Liver (tissue), 9 donors: ENCODE measurements around the gene KMT2A. TPM values are rescaled to one million over a fixed set of nuclear protein-coding genes. Genes with fewer than 3 reads are reported as not detected.

Experiments used
- DNase-seq: peaks from one replicate; pipeline ENCODE4 v3.0.0-alpha.2; 2017; ENCODE audit warnings: low spot score
- H3K27ac ChIP-seq, 2 donors: one replicate each; pipeline ENCODE4 v1.7.0; 2013; ENCODE audit warnings: inconsistent platforms in 2 of 2, low read length in 2 of 2, control low read depth in 1 of 2, low read depth in 1 of 2, mild to moderate bottlenecking in 1 of 2
- H3K27me3 ChIP-seq, 4 donors: one replicate each; pipeline versions ENCODE4 v1.6.1 to v1.7.0; 2013; ENCODE audit warnings: low read length in 3 of 4, inconsistent platforms in 1 of 4, mild to moderate bottlenecking in 1 of 4, moderate library complexity in 1 of 4; ENCODE audit not compliant: control insufficient read depth in 4 of 4, insufficient read depth in 4 of 4
- H3K36me3 ChIP-seq, 4 donors: one replicate each; pipeline versions ENCODE4 v1.6.1 to v1.7.0; 2013; ENCODE audit warnings: low read length in 3 of 4, mild to moderate bottlenecking in 3 of 4, low read depth in 1 of 4, moderate library complexity in 1 of 4; ENCODE audit not compliant: control insufficient read depth in 4 of 4, insufficient read depth in 3 of 4
- H3K4me1 ChIP-seq, 4 donors: one replicate each; pipeline versions ENCODE4 v1.6.1 to v1.7.0; 2013; ENCODE audit warnings: low read length in 3 of 4, mild to moderate bottlenecking in 3 of 4, moderate library complexity in 1 of 4; ENCODE audit not compliant: control insufficient read depth in 4 of 4, insufficient read depth in 4 of 4
- H3K4me3 ChIP-seq, 3 donors: one replicate each; pipeline versions ENCODE4 v1.6.1 to v1.7.0; 2013; ENCODE audit warnings: low read length in 3 of 3, control low read depth in 1 of 3, low read depth in 1 of 3, mild to moderate bottlenecking in 1 of 3
- H3K9ac ChIP-seq, 2 donors: one replicate each; pipeline ENCODE4 v1.7.0; 2013; ENCODE audit warnings: low read length in 2 of 2, mild to moderate bottlenecking in 2 of 2, moderate library complexity in 2 of 2, control low read depth in 1 of 2, low read depth in 1 of 2
- H3K9me3 ChIP-seq, 4 donors: one replicate each; pipeline versions ENCODE4 v1.6.1 to v1.7.0; 2013; ENCODE audit warnings: low read length in 3 of 4; ENCODE audit not compliant: control insufficient read depth in 4 of 4
- ATF3 ChIP-seq: IDR thresholded peaks from 2 replicates; pipeline ENCODE4 v1.6.1; 2016; ENCODE audit warnings: antibody characterized with exemption
- CTCF ChIP-seq: fragments of 150-350 bp; IDR thresholded peaks from 2 replicates; pipeline ENCODE4 v1.5.1; 2017; ENCODE audit warnings: improper control_type of control experiment, low read depth, low read length; ENCODE audit not compliant: missing input control
- EGR1 ChIP-seq, 2 donors: IDR thresholded peaks; 2 replicates each; pipeline ENCODE4 v1.6.1; 2016 to 2018; ENCODE audit warnings: antibody characterized with exemption in 2 of 2, low read depth in 2 of 2
- FOXA1 ChIP-seq: IDR thresholded peaks from 2 replicates; pipeline ENCODE4 v1.6.1; 2016; ENCODE audit warnings: antibody characterized with exemption
- FOXA2 ChIP-seq: IDR thresholded peaks from 2 replicates; pipeline ENCODE4 v1.6.1; 2016; ENCODE audit warnings: antibody characterized with exemption
- GABPA ChIP-seq, 2 donors: IDR thresholded peaks in 1 of 2; conservative IDR thresholded peaks in 1 of 2; 2 replicates each; pipeline ENCODE4 v1.6.1; 2016; ENCODE audit warnings: antibody characterized with exemption in 2 of 2, mild to moderate bottlenecking in 1 of 2, moderate library complexity in 1 of 2
- HNF4A ChIP-seq, 2 donors: conservative IDR thresholded peaks; 2 replicates each; pipeline ENCODE4 v1.6.1; 2016; ENCODE audit warnings: antibody characterized with exemption in 2 of 2, mild to moderate bottlenecking in 2 of 2
- HNF4G ChIP-seq: IDR thresholded peaks from 2 replicates; pipeline ENCODE4 v1.6.1; 2016; ENCODE audit warnings: antibody characterized with exemption
- JUND ChIP-seq, 2 donors: IDR thresholded peaks; 2 replicates each; pipeline ENCODE4 v1.6.1; 2016; ENCODE audit warnings: antibody characterized with exemption in 2 of 2
- NR2F2 ChIP-seq: IDR thresholded peaks from 2 replicates; pipeline ENCODE4 v1.6.1; 2016; ENCODE audit warnings: antibody characterized with exemption
- RAD21 ChIP-seq, 2 donors: IDR thresholded peaks; 2 replicates each; pipeline ENCODE4 v1.6.1; 2016; ENCODE audit warnings: antibody characterized with exemption in 2 of 2, mild to moderate bottlenecking in 2 of 2
- SP1 ChIP-seq: IDR thresholded peaks from 2 replicates; pipeline ENCODE4 v1.6.1; 2018; ENCODE audit warnings: antibody characterized with exemption, mild to moderate bottlenecking
- TAF1 ChIP-seq: conservative IDR thresholded peaks from 2 replicates; pipeline ENCODE4 v1.6.1; 2016; ENCODE audit warnings: antibody characterized with exemption, mild to moderate bottlenecking
- YY1 ChIP-seq: IDR thresholded peaks from 2 replicates; pipeline ENCODE4 v1.6.1; 2016; ENCODE audit warnings: antibody characterized with exemption, mild to moderate bottlenecking
- ZBTB33 ChIP-seq: IDR thresholded peaks from 2 replicates; pipeline ENCODE4 v1.6.1; 2016; ENCODE audit warnings: antibody characterized with exemption
- WGBS: extraction: QIAGEN DNeasy Blood & Tissue Kit; methylation state at CpG from one replicate; pipeline ENCODE4 v1.1.7; 2013; 5-methylcytosine and 5-hydroxymethylcytosine counted together
- polyA plus RNA-seq, 2 donors: library from polyadenylated mRNA; stranded (reverse) in 1 of 2; unstranded in 1 of 2; fragments of 200-250 nt in 1 of 2; fragments of >200 nt in 1 of 2; fragmentation: Nextera tagmentation in 1 of 2; extraction: Ambion mirVana in 1 of 2; gene quantifications; one replicate each; pipeline versions ENCODE4 v1.2.1 to v1.2.3, GENCODE V29; 2013 to 2015
- total RNA-seq, 2 donors: library from RNA; depleted of rRNA; stranded (reverse); fragments of >200 nt; gene quantifications; one replicate each; pipeline ENCODE4 v1.2.3, GENCODE V29; 2014
- TF ChIP-seq, protein P1 (sequence below): IDR thresholded peaks from 2 replicates; pipeline ENCODE4 v1.6.1; 2016; ENCODE audit warnings: antibody characterized with exemption, mild to moderate bottlenecking
- TF ChIP-seq, protein P2 (sequence below): IDR thresholded peaks from 2 replicates; pipeline ENCODE4 v1.6.1; 2016; ENCODE audit warnings: antibody characterized with exemption
- donor health status: healthy.
- donor health status: healthy.
- donor health status: healthy.
- donor health status: healthy.
- donor health status: healthy.

KMT2A gene
- total and polyA plus RNA-seq, 4 donors, result 4.3 to 27.9 (median 12.9) TPM

- Histone ChIP-seq H3K4me3 (peak overlapping the region in 1 of 3 donors; percentile 19), H3K4me1 (no peaks in the 10 kb centered on the region), H3K36me3 (peaks cover 0 to 2% (median under 1%) of the 10 kb centered on the region in 4 donors), H3K27ac (no peak overlapping the region), H3K9me3 (no peaks in the 10 kb centered on the region), H3K27me3 (no peaks in the 10 kb centered on the region), H3K9ac (peak overlapping the region in 1 of 2 donors; percentile 70)
- 89% methylated on average over 4 of the region's 4 CpGs for WGBS
- TF ChIP-seq FOXA2 (no peak), JUND (IDR thresholded peaks at IDR 0.05) (no peak), HNF4G (no peak), YY1 (no peak), HNF4A (conservative IDR thresholded peaks at IDR 0.05) (no peak), TAF1 (no peak), CTCF (no peak), SP1 (no peak), NR2F2 (no peak), ATF3 (no peak), RAD21 (IDR thresholded peaks at IDR 0.05) (no peak)
- TF ChIP-seq, protein P1, sequence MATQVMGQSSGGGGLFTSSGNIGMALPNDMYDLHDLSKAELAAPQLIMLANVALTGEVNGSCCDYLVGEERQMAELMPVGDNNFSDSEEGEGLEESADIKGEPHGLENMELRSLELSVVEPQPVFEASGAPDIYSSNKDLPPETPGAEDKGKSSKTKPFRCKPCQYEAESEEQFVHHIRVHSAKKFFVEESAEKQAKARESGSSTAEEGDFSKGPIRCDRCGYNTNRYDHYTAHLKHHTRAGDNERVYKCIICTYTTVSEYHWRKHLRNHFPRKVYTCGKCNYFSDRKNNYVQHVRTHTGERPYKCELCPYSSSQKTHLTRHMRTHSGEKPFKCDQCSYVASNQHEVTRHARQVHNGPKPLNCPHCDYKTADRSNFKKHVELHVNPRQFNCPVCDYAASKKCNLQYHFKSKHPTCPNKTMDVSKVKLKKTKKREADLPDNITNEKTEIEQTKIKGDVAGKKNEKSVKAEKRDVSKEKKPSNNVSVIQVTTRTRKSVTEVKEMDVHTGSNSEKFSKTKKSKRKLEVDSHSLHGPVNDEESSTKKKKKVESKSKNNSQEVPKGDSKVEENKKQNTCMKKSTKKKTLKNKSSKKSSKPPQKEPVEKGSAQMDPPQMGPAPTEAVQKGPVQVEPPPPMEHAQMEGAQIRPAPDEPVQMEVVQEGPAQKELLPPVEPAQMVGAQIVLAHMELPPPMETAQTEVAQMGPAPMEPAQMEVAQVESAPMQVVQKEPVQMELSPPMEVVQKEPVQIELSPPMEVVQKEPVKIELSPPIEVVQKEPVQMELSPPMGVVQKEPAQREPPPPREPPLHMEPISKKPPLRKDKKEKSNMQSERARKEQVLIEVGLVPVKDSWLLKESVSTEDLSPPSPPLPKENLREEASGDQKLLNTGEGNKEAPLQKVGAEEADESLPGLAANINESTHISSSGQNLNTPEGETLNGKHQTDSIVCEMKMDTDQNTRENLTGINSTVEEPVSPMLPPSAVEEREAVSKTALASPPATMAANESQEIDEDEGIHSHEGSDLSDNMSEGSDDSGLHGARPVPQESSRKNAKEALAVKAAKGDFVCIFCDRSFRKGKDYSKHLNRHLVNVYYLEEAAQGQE, result no peak
- TF ChIP-seq, protein P2, sequence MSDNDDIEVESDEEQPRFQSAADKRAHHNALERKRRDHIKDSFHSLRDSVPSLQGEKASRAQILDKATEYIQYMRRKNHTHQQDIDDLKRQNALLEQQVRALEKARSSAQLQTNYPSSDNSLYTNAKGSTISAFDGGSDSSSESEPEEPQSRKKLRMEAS, result no peak
- DNase-seq, result no peak
Observed at GRCh38 chr11:118417801-118418200, 18.5 kb upstream of the KMT2A start.

DNA sequence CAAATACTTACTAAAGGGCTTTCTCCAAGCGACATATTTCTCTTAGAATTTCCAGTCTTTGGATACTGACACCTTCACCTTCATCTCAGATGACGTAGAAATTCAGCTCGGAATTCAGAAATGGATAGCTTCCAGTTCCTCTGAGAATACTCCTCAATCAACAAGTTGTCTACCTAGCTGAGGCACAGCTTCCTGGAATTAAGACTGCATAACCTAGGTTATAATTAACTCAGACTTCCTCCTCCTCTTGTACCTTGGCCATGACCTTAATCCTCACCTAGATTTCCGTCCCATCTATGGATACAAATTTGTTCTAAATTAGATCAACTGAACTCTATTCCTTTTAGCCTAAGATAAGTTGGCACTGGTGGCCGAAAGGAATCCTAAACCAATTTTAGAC lies 17.5 kb upstream of the KMT2A start:
- H3K4me3 ChIP-seq, result no peak overlapping the region
- TF ChIP-seq GABPA (IDR thresholded peaks at IDR 0.05 in 1 of 2, conservative IDR thresholded peaks at IDR 0.05 in 1 of 2), result no peak
- no peak for TF ChIP-seq EGR1 (IDR thresholded peaks at IDR 0.05; ENCODE audit: low read depth in 2 of 2)
- no peak for TF ChIP-seq FOXA2
- no peak for TF ChIP-seq CTCF
- TF ChIP-seq JUND (IDR thresholded peaks at IDR 0.05), result no peak
- no peak for TF ChIP-seq HNF4A (conservative IDR thresholded peaks at IDR 0.05)
- no peak for TF ChIP-seq FOXA1
- TF ChIP-seq ZBTB33, result no peak
- TF ChIP-seq, protein P1, result no peak
- no peak for TF ChIP-seq TAF1
- no peak for TF ChIP-seq NR2F2
- H3K27me3 ChIP-seq, result no peaks in the 10 kb centered on the region
- no peak for DNase-seq
- H3K27ac ChIP-seq, result no peak overlapping the region
- H3K9me3 ChIP-seq, result no peaks in the 10 kb centered on the region
- peak overlapping the region in 1 of 2 donors; percentile 70 for H3K9ac ChIP-seq
- WGBS, result 85% methylated on average over 5 of the region's 5 CpGs
- peaks cover 0 to 1% (median 0%) of the 10 kb centered on the region in 4 donors for H3K36me3 ChIP-seq
- H3K4me1 ChIP-seq, result no peaks in the 10 kb centered on the region
